HEK293 (cell line): Measurements from ENCODE around the gene DDIT4.

ENCODE experiments used
- HOXA7 ChIP-seq: sonication (generic); formaldehyde crosslinking; IDR thresholded peaks from 2 replicates; pipeline ENCODE4 v1.8.1; 2022; ENCODE audit warnings: missing genetic modification reagents, borderline replicate concordance
- INSM2 ChIP-seq: fragments of 450-650 bp; formaldehyde crosslinking; IDR thresholded peaks from 2 replicates; pipeline ENCODE4 v1.5.1; 2016; ENCODE audit warnings: missing biosample characterization, missing genetic modification characterization
- KLF7 ChIP-seq: fragments of 450-650 bp; formaldehyde crosslinking; IDR thresholded peaks from 2 replicates; pipeline ENCODE4 v1.5.1; 2016; ENCODE audit warnings: missing biosample characterization, missing genetic modification characterization, borderline replicate concordance
- PBX3 ChIP-seq: sonication (generic); formaldehyde crosslinking; IDR thresholded peaks from 2 replicates; pipeline ENCODE4 v1.8.1; 2022; ENCODE audit warnings: mild to moderate bottlenecking, moderate library complexity, missing genetic modification reagents
- RBAK ChIP-seq: fragments of 450-650 bp; formaldehyde crosslinking; IDR thresholded peaks from 2 replicates; pipeline ENCODE4 v1.5.1; 2016; ENCODE audit warnings: missing biosample characterization, missing genetic modification characterization
- ZBTB10 ChIP-seq: fragments of 450-650 bp; formaldehyde crosslinking; IDR thresholded peaks from 2 replicates; pipeline ENCODE4 v1.5.1; 2016; ENCODE audit warnings: missing biosample characterization, missing genetic modification characterization
- ZNF114 ChIP-seq: fragments of 450-650 bp; formaldehyde crosslinking; IDR thresholded peaks from 2 replicates; pipeline ENCODE4 v1.5.0; 2017; ENCODE audit warnings: missing biosample characterization, missing genetic modification characterization
- ZNF148 ChIP-seq: fragments of 450-650 bp; formaldehyde crosslinking; IDR thresholded peaks from 2 replicates; pipeline ENCODE4 v1.5.0; 2017; ENCODE audit warnings: missing biosample characterization, missing genetic modification characterization, borderline replicate concordance
- ZNF16 ChIP-seq: fragments of 450-650 bp; formaldehyde crosslinking; IDR thresholded peaks from 2 replicates; pipeline ENCODE4 v1.5.1; 2016; ENCODE audit warnings: low read depth, missing biosample characterization, missing genetic modification characterization
- ZNF169 ChIP-seq: fragments of 450-650 bp; formaldehyde crosslinking; IDR thresholded peaks from 2 replicates; pipeline ENCODE4 v1.5.1; 2016; ENCODE audit warnings: missing biosample characterization, missing genetic modification characterization
- ZNF184 ChIP-seq: fragments of 450-650 bp; IDR thresholded peaks from 2 replicates; pipeline ENCODE4 v1.5.1; 2018; ENCODE audit warnings: missing biosample characterization, mild to moderate bottlenecking, missing genetic modification characterization
- ZNF302 ChIP-seq: fragments of 450-650 bp; formaldehyde crosslinking; IDR thresholded peaks from 2 replicates; pipeline ENCODE4 v1.5.1; 2016; ENCODE audit warnings: missing biosample characterization, missing genetic modification characterization, low read depth
- ZNF350 ChIP-seq: fragments of 450-650 bp; formaldehyde crosslinking; IDR thresholded peaks from 2 replicates; pipeline ENCODE4 v1.5.0; 2017; ENCODE audit warnings: missing biosample characterization, mild to moderate bottlenecking, missing genetic modification characterization
- ZNF394 ChIP-seq: fragments of 450-650 bp; formaldehyde crosslinking; IDR thresholded peaks from 2 replicates; pipeline ENCODE4 v1.5.1; 2016; ENCODE audit warnings: missing biosample characterization, missing genetic modification characterization, mild to moderate bottlenecking, moderate library complexity, borderline replicate concordance
- ZNF398 ChIP-seq: fragments of 450-650 bp; formaldehyde crosslinking; IDR thresholded peaks from 2 replicates; pipeline ENCODE4 v1.5.1; 2017; ENCODE audit warnings: missing biosample characterization, missing genetic modification characterization
- ZNF433 ChIP-seq: fragments of 450-650 bp; formaldehyde crosslinking; IDR thresholded peaks from 2 replicates; pipeline ENCODE4 v1.5.1; 2016; ENCODE audit warnings: missing biosample characterization, missing genetic modification characterization, low read depth
- ZNF513 ChIP-seq: fragments of 450-650 bp; IDR thresholded peaks from 2 replicates; pipeline ENCODE4 v1.5.1; 2018; ENCODE audit warnings: missing biosample characterization, missing genetic modification characterization
- ZNF585B ChIP-seq: fragments of 450-650 bp; formaldehyde crosslinking; IDR thresholded peaks from 2 replicates; pipeline ENCODE4 v1.5.1; 2016; ENCODE audit warnings: missing biosample characterization, missing genetic modification characterization
- ZNF621 ChIP-seq: fragments of 450-650 bp; formaldehyde crosslinking; IDR thresholded peaks from 2 replicates; pipeline ENCODE4 v1.5.1; 2017; ENCODE audit warnings: missing biosample characterization, missing genetic modification characterization
- ZNF623 ChIP-seq: fragments of 450-650 bp; formaldehyde crosslinking; IDR thresholded peaks from 2 replicates; pipeline ENCODE4 v1.5.1; 2016; ENCODE audit warnings: missing biosample characterization, missing genetic modification characterization
- ZNF645 ChIP-seq: fragments of 450-650 bp; formaldehyde crosslinking; IDR thresholded peaks from 2 replicates; pipeline ENCODE4; 2016; ENCODE audit warnings: missing biosample characterization, missing genetic modification characterization
- ZNF701 ChIP-seq: fragments of 450-650 bp; formaldehyde crosslinking; IDR thresholded peaks from 2 replicates; pipeline ENCODE4 v1.5.1; 2016; ENCODE audit warnings: missing biosample characterization, missing genetic modification characterization
- ZNF776 ChIP-seq: fragments of 450-650 bp; formaldehyde crosslinking; IDR thresholded peaks from 2 replicates; pipeline ENCODE4 v1.5.0; 2017; ENCODE audit warnings: missing biosample characterization, missing genetic modification characterization, borderline replicate concordance
- ZSCAN23 ChIP-seq: fragments of 450-650 bp; formaldehyde crosslinking; IDR thresholded peaks from 2 replicates; pipeline ENCODE4 v1.5.1; 2016; ENCODE audit warnings: missing biosample characterization, missing genetic modification characterization

Gene DDIT4

GRCh38 chr10:72248468-72249151, 25.1 kb upstream of the DDIT4 start (continued):
- TF ChIP-seq ZNF513 (tag by site-specific recombination) = no peak
- no peak for TF ChIP-seq HOXA7 (CRISPR knock-in tag)
- TF ChIP-seq ZSCAN23 (tag by site-specific recombination) = no peak
- no peak for TF ChIP-seq ZNF433 (tag by site-specific recombination)
- TF ChIP-seq ZNF645 (tag by site-specific recombination) = no peak
- no peak for TF ChIP-seq ZNF621 (tag by site-specific recombination)
- no peak for TF ChIP-seq ZNF184 (tag by site-specific recombination)
- TF ChIP-seq ZBTB10 = no peak
- no peak for TF ChIP-seq ZNF776 (tag by site-specific recombination)
- TF ChIP-seq KLF7 = no peak
- no peak for TF ChIP-seq ZNF394 (tag by site-specific recombination)
- no peak for TF ChIP-seq ZNF16 (tag by site-specific recombination)
- TF ChIP-seq ZNF302 (tag by site-specific recombination) = no peak
- no peak for TF ChIP-seq ZNF585B (tag by site-specific recombination)
- no peak for TF ChIP-seq ZNF114 (tag by site-specific recombination)
- TF ChIP-seq ZNF398 (tag by site-specific recombination) = no peak
- no peak for TF ChIP-seq RBAK (tag by site-specific recombination)
- TF ChIP-seq PBX3 (CRISPR knock-in tag) = no peak
- TF ChIP-seq ZNF350 (tag by site-specific recombination) = no peak
- TF ChIP-seq ZNF623 = no peak
- no peak for TF ChIP-seq ZNF169
- TF ChIP-seq INSM2 (tag by site-specific recombination) = no peak
- no peak for TF ChIP-seq ZNF701
- TF ChIP-seq ZNF148 (tag by site-specific recombination) = no peak
